ENCODE results near the gene PHLDA3.

DNA sequence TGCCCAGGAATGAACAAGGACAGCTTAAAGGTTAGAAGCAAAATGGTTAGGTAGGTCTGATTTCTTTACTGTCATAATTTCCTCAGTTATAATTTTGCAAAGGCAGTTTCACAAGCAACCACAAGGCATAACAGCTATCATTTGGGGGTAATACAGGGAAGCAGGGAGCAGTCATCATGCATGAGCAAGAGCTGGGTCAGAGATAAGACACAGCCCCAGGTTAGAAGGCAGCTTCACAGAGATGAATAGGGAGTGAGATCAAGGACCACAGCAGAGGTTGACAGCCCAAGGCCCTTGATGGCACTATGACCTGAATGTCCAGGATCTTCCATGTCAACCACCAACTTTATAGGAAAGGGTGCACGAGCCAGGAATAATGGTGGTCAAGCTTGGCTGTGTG, 46.9 kb upstream of the PHLDA3 start:
- TF ChIP-seq, protein P1, sequence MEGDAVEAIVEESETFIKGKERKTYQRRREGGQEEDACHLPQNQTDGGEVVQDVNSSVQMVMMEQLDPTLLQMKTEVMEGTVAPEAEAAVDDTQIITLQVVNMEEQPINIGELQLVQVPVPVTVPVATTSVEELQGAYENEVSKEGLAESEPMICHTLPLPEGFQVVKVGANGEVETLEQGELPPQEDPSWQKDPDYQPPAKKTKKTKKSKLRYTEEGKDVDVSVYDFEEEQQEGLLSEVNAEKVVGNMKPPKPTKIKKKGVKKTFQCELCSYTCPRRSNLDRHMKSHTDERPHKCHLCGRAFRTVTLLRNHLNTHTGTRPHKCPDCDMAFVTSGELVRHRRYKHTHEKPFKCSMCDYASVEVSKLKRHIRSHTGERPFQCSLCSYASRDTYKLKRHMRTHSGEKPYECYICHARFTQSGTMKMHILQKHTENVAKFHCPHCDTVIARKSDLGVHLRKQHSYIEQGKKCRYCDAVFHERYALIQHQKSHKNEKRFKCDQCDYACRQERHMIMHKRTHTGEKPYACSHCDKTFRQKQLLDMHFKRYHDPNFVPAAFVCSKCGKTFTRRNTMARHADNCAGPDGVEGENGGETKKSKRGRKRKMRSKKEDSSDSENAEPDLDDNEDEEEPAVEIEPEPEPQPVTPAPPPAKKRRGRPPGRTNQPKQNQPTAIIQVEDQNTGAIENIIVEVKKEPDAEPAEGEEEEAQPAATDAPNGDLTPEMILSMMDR (IDR thresholded peaks at IDR 0.05 in 4 of 5, conservative IDR thresholded peaks at IDR 0.05 in 1 of 5), result no peak
- no peak for TF ChIP-seq POLR2A (IDR thresholded peaks at IDR 0.05)
